PC-9 (cell line): ENCODE measurements around the gene DGKD.

Source experiments
- CTCF ChIP-seq: fragments of 200-600 bp; sonication (generic); conservative IDR thresholded peaks from 2 replicates; pipeline ENCODE4 v1.6.1; 2017; ENCODE audit warnings: mixed run types, antibody characterized with exemption, mild to moderate bottlenecking, moderate library complexity
- EZH2 ChIP-seq: fragments of 200-600 bp; sonication (generic); IDR thresholded peaks from 2 replicates; pipeline ENCODE4 v1.8.0; 2017; ENCODE audit warnings: antibody characterized with exemption, low read depth

- TF ChIP-seq CTCF (no peak), EZH2 (no peak)
Observed at GRCh38 chr2:233334915-233335314, 19.4 kb upstream of the DGKD start.
